Pancreas (tissue), 10 donors: ENCODE data around the gene ZBTB16. TPM values are rescaled to one million over a fixed set of nuclear protein-coding genes. Genes with fewer than 3 reads are reported as not detected.

Experiments
- ATAC-seq, 4 donors: fragments of 200-7000 bp; cut with Tn5 transposase; one replicate each; pipeline versions ENCODE4 v1.8.0 to v1.9.1; 2020; ENCODE audit warnings: mild to moderate bottlenecking in 4 of 4, moderate library complexity in 4 of 4
- DNase-seq, 6 donors: peaks; one replicate each; pipeline ENCODE4 v3.0.0-alpha.2; 2020
- FAIRE-seq: peaks from 2 replicates; lab custom pipeline; 2012; peaks lifted over from hg19 to GRCh38; lab: Jason Lieb, UNC
- H3K27ac ChIP-seq, 4 donors: fragments of 200-600 bp; sonication (generic); 1 replicate in 3 of 4; 2 replicates in 1 of 4; pipeline versions ENCODE4 v1.5.0 to v1.8.0; 2020
- H3K27me3 ChIP-seq, 4 donors: fragments of 200-600 bp; one replicate each; pipeline ENCODE4 v1.8.0; 2021
- H3K36me3 ChIP-seq, 3 donors: fragments of 200-600 bp; sonication (generic) in 1 of 3; one replicate each; pipeline versions ENCODE4 v1.5.0 to v1.8.0; 2020 to 2021
- H3K4me1 ChIP-seq, 3 donors: fragments of 200-600 bp; one replicate each; pipeline ENCODE4 v1.8.0; 2021
- H3K4me3 ChIP-seq, 4 donors: fragments of 200-600 bp; sonication (generic) in 2 of 4; one replicate each; pipeline versions ENCODE4 v1.5.0 to v1.8.0; 2020 to 2021
- H3K9me3 ChIP-seq, 4 donors: fragments of 200-600 bp; one replicate each; pipeline ENCODE4 v1.8.0; 2021
- WGBS, 2 donors: extraction: QIAGEN DNeasy Blood & Tissue Kit; methylation state at CpG; one replicate each; pipeline ENCODE4 v1.1.7; 2013; 5-methylcytosine and 5-hydroxymethylcytosine counted together
- intact Hi-C, 3 donors: fragments of 100-400 bp; cut with DNase I; formaldehyde crosslinking; loops; one replicate each; pipeline versions ENCODE4 v1.11.1 to v1.14.2; 2022
- polyA plus RNA-seq, 2 donors: library from polyadenylated mRNA; stranded (reverse); fragments of 200-250 nt; gene quantifications; one replicate each; pipeline ENCODE4 v1.2.3, GENCODE V29; 2013
- total RNA-seq, 6 donors: library from RNA; stranded (reverse); fragmentation: NEBNext Ultra II Directional in 4 of 6; extraction: Animal tissue kit (Norgen Biotek cat#: 25700) in 4 of 6; gene quantifications; one replicate each; pipeline versions ENCODE4 v1.2.1 to v1.2.4, GENCODE V29; 2021 to 2023
- TF ChIP-seq, protein P1 (sequence below), 4 donors: fragments of 200-600 bp; sonication (generic) in 3 of 4; IDR thresholded peaks; one replicate each; pipeline versions ENCODE4 v1.5.0 to v1.8.0; 2021; ENCODE audit warnings: antibody characterized with exemption in 4 of 4
- donor health status: healthy with polysubstance abuse.
- donor health status: DM: no; HTN: no; CAD: no; lungs with moderate emphysema.
- donor health status: DM: no; HTN: no; CAD: no.
- donor health status: control.
- donor health status: control.
- donor health status: Bipolar disorder and iron deficiency.
- donor health status: DM: yes; HTN: yes; CAD: no.
- donor health status: DM: no; HTN: no; CAD: no.
- donor health status: DM: no; HTN: no; CAD: no.
- donor health status: DM: yes; HTN: yes; CAD: no.

The ZBTB16 gene
- total and polyA plus RNA-seq, 8 donors = 8.1 to 76.4 (median 42.3) TPM

DNA sequence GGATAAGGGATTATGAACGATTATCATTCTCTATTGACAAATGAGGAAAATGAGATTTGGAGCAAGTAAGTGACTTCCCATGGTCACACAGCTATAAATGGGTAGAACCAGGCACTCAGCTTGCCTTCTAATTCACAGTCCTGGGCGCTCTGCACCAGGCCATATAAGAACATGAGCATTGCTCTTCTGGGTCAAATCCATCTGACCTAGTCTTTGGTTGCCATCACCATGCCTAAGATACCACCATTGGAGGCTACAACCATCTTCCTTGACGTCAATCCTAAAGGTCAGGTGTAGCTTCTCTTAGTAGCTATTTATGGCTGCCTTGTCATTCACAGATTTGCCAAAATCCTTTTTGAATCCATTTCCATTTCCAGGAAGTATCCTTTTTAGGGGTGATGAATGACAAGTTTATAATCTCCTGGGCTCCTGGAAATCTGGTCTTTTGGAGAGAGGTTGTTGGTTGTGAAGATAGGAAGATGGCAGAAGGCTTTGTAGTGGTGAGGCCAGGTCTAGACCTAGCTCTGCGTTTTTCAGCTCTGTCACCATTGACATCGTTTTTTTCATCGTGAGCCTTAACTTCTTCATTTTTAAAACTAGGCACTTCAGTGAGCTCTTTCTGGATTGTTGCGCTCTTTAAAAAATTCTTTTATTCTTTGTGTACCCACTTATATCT is 11.1 kb downstream of the ZBTB16 start:
- no peak overlapping the region for H3K27ac ChIP-seq
- H3K4me3 ChIP-seq = no peak overlapping the region
- DNase-seq (no peak), ATAC-seq (no peak), FAIRE-seq (no peak)
- no peaks in the 10 kb centered on the region for H3K27me3 ChIP-seq
- no peaks in the 10 kb centered on the region for H3K9me3 ChIP-seq
- WGBS, 2 donors = 88 to 89% methylated on average over 7 of the region's 7 CpGs
- H3K4me1 ChIP-seq = peaks cover 0 to 16% (median 15%) of the 10 kb centered on the region in 3 donors
- intact Hi-C loops = no loop called here
- peaks cover 0 to 33% (median 7%) of the 10 kb centered on the region in 3 donors for H3K36me3 ChIP-seq
- TF ChIP-seq, protein P1, sequence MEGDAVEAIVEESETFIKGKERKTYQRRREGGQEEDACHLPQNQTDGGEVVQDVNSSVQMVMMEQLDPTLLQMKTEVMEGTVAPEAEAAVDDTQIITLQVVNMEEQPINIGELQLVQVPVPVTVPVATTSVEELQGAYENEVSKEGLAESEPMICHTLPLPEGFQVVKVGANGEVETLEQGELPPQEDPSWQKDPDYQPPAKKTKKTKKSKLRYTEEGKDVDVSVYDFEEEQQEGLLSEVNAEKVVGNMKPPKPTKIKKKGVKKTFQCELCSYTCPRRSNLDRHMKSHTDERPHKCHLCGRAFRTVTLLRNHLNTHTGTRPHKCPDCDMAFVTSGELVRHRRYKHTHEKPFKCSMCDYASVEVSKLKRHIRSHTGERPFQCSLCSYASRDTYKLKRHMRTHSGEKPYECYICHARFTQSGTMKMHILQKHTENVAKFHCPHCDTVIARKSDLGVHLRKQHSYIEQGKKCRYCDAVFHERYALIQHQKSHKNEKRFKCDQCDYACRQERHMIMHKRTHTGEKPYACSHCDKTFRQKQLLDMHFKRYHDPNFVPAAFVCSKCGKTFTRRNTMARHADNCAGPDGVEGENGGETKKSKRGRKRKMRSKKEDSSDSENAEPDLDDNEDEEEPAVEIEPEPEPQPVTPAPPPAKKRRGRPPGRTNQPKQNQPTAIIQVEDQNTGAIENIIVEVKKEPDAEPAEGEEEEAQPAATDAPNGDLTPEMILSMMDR (IDR thresholded peaks at IDR 0.05) = no peak

DNA sequence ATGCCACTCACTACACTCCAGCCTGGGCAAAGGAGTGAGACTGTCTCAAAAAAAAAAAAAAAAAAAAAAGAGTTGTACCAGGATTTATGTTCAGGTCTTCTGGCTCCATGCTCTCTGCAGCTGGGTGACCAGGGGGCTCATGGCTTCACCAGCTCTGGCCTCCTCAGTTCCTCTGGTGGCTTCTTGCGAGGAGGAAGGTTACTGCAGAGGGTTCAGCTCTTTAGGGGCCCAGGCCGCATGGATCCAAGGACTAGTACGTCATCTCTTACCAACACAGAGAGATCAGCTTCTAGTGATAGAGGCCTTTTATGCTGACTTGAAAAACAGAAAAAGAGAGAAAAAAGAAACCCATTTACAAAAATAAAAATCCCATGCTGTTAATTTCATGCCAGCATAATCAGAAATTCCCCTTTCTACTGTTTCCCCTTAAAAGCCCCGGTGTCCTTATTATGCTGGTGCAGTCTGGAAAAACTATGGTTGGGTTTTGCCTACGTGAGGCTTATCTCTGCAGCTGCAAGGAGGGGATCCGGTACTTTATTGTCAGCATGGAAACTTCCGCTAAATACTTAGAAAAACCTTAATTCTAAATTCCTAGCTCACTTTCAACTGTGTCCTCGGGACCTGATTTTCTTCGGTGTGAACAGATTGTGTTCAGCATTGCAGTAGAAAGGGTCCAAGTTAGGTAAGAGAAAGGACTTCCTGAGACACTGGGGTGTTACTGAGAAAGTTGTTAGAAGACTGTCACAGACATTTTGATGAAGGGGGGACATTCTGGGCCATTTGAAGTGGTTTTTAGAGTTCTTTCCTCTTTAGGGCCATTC is 13.7 kb downstream of the ZBTB16 start:
- WGBS, 2 donors = 83 to 85% methylated on average over 9 of the region's 9 CpGs
- no peak for FAIRE-seq
- Histone ChIP-seq H3K4me3 (no peak overlapping the region), H3K36me3 (peaks cover 0 to 15% (median 8%) of the 10 kb centered on the region in 3 donors), H3K9me3 (no peaks in the 10 kb centered on the region), H3K27me3 (no peaks in the 10 kb centered on the region), H3K27ac (no peak overlapping the region), H3K4me1 (peaks cover 15 to 25% (median 24%) of the 10 kb centered on the region in 3 donors)
- TF ChIP-seq, protein P1 (IDR thresholded peaks at IDR 0.05) = no peak
- ATAC-seq = no peak
- intact Hi-C loops = no loop called here
- DNase-seq = peak in 1 of 6 donors; percentile 35

DNA sequence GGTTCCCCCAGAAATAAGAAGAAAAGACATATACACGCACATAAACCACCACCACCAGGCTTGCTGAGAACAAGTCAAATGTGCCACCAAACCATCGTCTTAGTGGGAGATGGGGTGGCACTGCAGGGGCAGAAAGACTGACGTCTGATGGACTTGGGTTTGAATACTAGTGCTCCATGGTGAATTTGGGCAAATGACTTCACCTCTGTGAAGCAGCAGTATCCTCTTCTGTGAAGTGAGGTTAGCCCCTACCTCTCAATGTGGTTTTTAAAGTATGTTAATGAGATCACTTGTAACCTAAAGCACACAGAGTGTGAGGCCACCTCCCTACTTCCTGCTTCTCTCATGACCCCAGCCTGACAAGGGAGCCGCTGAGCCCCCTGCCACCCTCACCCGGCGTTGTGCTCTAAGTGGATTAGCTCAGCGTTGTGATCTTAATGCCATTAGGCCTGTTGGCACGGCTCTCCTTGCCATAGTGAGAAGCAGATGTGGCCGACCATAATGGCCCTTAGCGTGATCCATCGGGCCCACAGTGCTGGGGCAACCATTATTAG is 14.4 kb downstream of the ZBTB16 start:
- no peak for ATAC-seq
- intact Hi-C loops = no loop called here
- Histone ChIP-seq H3K27me3 (no peaks in the 10 kb centered on the region), H3K27ac (no peak overlapping the region), H3K4me1 (peaks cover 22 to 31% (median 30%) of the 10 kb centered on the region in 3 donors), H3K9me3 (no peaks in the 10 kb centered on the region), H3K4me3 (no peak overlapping the region), H3K36me3 (peaks cover 0 to 8% (median 8%) of the 10 kb centered on the region in 3 donors)
- WGBS, 2 donors = 91 to 94% methylated on average over 11 of the region's 11 CpGs
- no peak for FAIRE-seq
- TF ChIP-seq, protein P1 (IDR thresholded peaks at IDR 0.05) = no peak
- DNase-seq = peak in 1 of 6 donors; percentile 41

DNA sequence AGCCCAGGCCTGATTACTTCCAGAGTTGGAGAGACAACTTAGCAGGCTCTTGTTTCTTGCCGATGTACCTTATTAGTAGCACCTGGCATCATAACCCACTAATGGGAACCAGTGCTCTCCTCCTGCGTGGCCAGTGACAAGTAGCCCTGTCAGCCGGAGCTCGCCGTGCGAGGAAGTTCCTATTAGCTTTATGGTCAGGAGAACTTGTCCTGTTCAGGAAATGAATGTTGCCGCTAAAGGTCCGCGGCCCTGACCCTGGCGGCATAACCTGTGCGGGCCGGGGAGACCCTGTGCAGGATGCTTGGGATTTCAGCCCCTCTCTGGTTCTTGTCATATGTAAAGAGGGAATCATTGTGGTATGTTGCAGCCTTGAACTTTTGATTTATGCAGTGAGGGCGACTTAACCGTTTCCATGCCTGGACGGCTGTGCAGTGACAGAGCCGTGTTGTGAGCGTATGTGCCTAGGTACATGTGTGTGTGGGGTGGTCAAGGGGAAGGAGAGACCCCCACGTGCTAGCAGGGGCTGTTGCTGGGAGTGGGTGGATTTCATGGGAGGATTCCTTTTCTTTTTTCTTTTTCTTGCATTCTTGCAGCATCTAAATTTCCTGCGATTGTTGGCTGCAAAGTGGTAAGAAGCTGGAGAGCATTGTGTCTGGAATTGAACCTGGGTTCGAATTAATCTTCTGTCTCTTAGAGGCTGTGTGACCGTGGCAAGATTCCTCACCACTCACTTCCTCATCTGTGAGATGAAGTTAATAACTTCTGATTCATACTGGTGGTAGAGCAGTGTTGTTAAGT is 15.2 kb downstream of the ZBTB16 start:
- H3K36me3 ChIP-seq = peaks cover 0 to 8% (median 4%) of the 10 kb centered on the region in 3 donors
- H3K4me1 ChIP-seq = peaks cover 30 to 35% (median 33%) of the 10 kb centered on the region in 3 donors
- H3K4me3 ChIP-seq = no peak overlapping the region
- H3K27me3 ChIP-seq = no peaks in the 10 kb centered on the region
- 81 to 88% methylated on average over 21 of the region's 21 CpGs for WGBS, 2 donors
- TF ChIP-seq, protein P1 (IDR thresholded peaks at IDR 0.05) = no peak
- intact Hi-C loops = no loop called here
- H3K9me3 ChIP-seq = no peaks in the 10 kb centered on the region
- no peak for FAIRE-seq
- no peak overlapping the region for H3K27ac ChIP-seq
- no peak for ATAC-seq
- DNase-seq = peak in 1 of 6 donors; percentile 53
